Brain microvascular endothelial cell (primary cell): ENCODE results near the gene HS6ST3.

ENCODE experiments used
- DNase-seq: peaks from one replicate; pipeline ENCODE4 v3.0.0-alpha.2; 2020
- H3K27ac ChIP-seq: fragments of 250-450 bp; sonication (Bioruptor Pico); 2 replicates; pipeline ENCODE4 v1.5.1; 2020; ENCODE audit warnings: mild to moderate bottlenecking, moderate library complexity
- H3K27me3 ChIP-seq: fragments of 250-450 bp; sonication (Bioruptor Pico); replicated peaks from 2 replicates; pipeline ENCODE4 v1.5.1; 2020; ENCODE audit warnings: mild to moderate bottlenecking
- H3K36me3 ChIP-seq: fragments of 250-450 bp; sonication (Bioruptor Pico); replicated peaks from 2 replicates; pipeline ENCODE4 v1.5.1; 2020; ENCODE audit warnings: mild to moderate bottlenecking
- H3K4me3 ChIP-seq: 2 replicates; pipeline ENCODE4 v1.5.1; 2011; ENCODE audit warnings: low read depth, mild to moderate bottlenecking, control low read depth, low read length, moderate library complexity
- CTCF ChIP-seq: IDR thresholded peaks from 2 replicates; pipeline ENCODE4 v1.5.1; 2011; ENCODE audit warnings: low read depth, mild to moderate bottlenecking, moderate library complexity, low read length, control low read depth, inconsistent platforms; ENCODE audit errors: missing control alignments
- in situ Hi-C: cut with HindIII; loops from 2 replicates; pipeline ENCODE4 v1.10.0; 2017; ENCODE audit warnings: low sequenced_read_pairs, low pct_ligation_motif_present

The HS6ST3 gene

GRCh38 chr13:96525715-96526114 is 435.8 kb downstream of the HS6ST3 start:
- Histone ChIP-seq H3K27me3 (no peaks in the 10 kb centered on the region), H3K4me3 (no peak overlapping the region), H3K27ac (no peak overlapping the region), H3K36me3 (no peaks in the 10 kb centered on the region)
- no peak for DNase-seq
- no peak for TF ChIP-seq CTCF
- in situ Hi-C loops: no loop called here

- H3K36me3 ChIP-seq: no peaks in the 10 kb centered on the region
- DNase-seq: no peak
- in situ Hi-C loops: no loop called here
- H3K27ac ChIP-seq: no peak overlapping the region
- no peaks in the 10 kb centered on the region for H3K27me3 ChIP-seq
- no peak overlapping the region for H3K4me3 ChIP-seq
- TF ChIP-seq CTCF: no peak
Observed at GRCh38 chr13:96527497-96527896, 437.6 kb downstream of the HS6ST3 start.

- no peak for DNase-seq
- in situ Hi-C loops: no loop called here
- Histone ChIP-seq H3K27me3 (no peaks in the 10 kb centered on the region), H3K27ac (no peak overlapping the region), H3K36me3 (no peaks in the 10 kb centered on the region), H3K4me3 (no peak overlapping the region)
- TF ChIP-seq CTCF: no peak
Observed at GRCh38 chr13:96532804-96533203, 442.9 kb downstream of the HS6ST3 start.

GRCh38 chr13:96533408-96533807 is 443.5 kb downstream of the HS6ST3 start:
- no peak for TF ChIP-seq CTCF
- H3K27ac ChIP-seq: no peak overlapping the region
- DNase-seq: no peak
- H3K27me3 ChIP-seq: no peaks in the 10 kb centered on the region
- in situ Hi-C loops: no loop called here
- H3K36me3 ChIP-seq: no peaks in the 10 kb centered on the region
- no peak overlapping the region for H3K4me3 ChIP-seq

GRCh38 chr13:96539791-96540190 is 449.9 kb downstream of the HS6ST3 start:
- H3K4me3 ChIP-seq: no peak overlapping the region
- in situ Hi-C loops: no loop called here
- no peak for TF ChIP-seq CTCF

GRCh38 chr13:96540670-96541069 is 450.8 kb downstream of the HS6ST3 start:
- no peaks in the 10 kb centered on the region for H3K27me3 ChIP-seq
- TF ChIP-seq CTCF: no peak
- H3K36me3 ChIP-seq: no peaks in the 10 kb centered on the region
- no peak overlapping the region for H3K4me3 ChIP-seq
- in situ Hi-C loops: no loop called here
- no peak for DNase-seq
- no peak overlapping the region for H3K27ac ChIP-seq

More at GRCh38 chr13:96539791-96540190, 449.9 kb downstream of the HS6ST3 start:
- DNase-seq: no peak
- Histone ChIP-seq H3K27me3 (no peaks in the 10 kb centered on the region), H3K36me3 (no peaks in the 10 kb centered on the region), H3K27ac (no peak overlapping the region)
